GM12878 (cell line): ENCODE data around the gene COL4A1.

Source experiments
- CBX3 ChIP-seq: fragments of 200-600 bp; sonication (generic); IDR thresholded peaks from 2 replicates; pipeline ENCODE4 v1.6.1; 2016; ENCODE audit warnings: low read depth, borderline replicate concordance
- CHD1 ChIP-seq: IDR thresholded peaks from 2 replicates; pipeline ENCODE4 v1.6.1; 2012; ENCODE audit warnings: low read depth, low read length, improper control_type of control experiment
- POLR2A ChIP-seq: IDR thresholded peaks from 2 replicates; pipeline ENCODE4 v1.6.1; 2011; ENCODE audit warnings: low read depth, mild to moderate bottlenecking, low read length
- POLR2AphosphoS5 ChIP-seq: IDR thresholded peaks from 2 replicates; pipeline ENCODE4 v1.6.1; 2011; ENCODE audit warnings: mild to moderate bottlenecking, low read length, inconsistent platforms
- RCOR1 ChIP-seq: conservative IDR thresholded peaks from 2 replicates; pipeline ENCODE4 v1.6.1; 2012; ENCODE audit warnings: low read depth, low read length, improper control_type of control experiment
- SMC3 ChIP-seq: IDR thresholded peaks from 2 replicates; pipeline ENCODE4 v1.6.1; 2011; ENCODE audit warnings: low read length, improper control_type of control experiment, borderline replicate concordance
- TCF7 ChIP-seq: IDR thresholded peaks from 2 replicates; pipeline ENCODE4 v1.6.1; 2014; ENCODE audit warnings: antibody characterized with exemption, borderline replicate concordance
- YBX1 ChIP-seq: fragments of 450-650 bp; IDR thresholded peaks from 2 replicates; pipeline ENCODE4 v1.6.1; 2016; ENCODE audit warnings: antibody characterized with exemption
- TF ChIP-seq, protein P1 (sequence below): fragments of 450-650 bp; IDR thresholded peaks from 2 replicates; pipeline ENCODE4 v1.6.1; 2017; ENCODE audit warnings: mild to moderate bottlenecking, moderate library complexity
- TF ChIP-seq, protein P2 (sequence below): fragments of 450-650 bp; IDR thresholded peaks from 2 replicates; pipeline ENCODE4 v1.6.1; 2017; ENCODE audit warnings: antibody characterized with exemption, mild to moderate bottlenecking, moderate library complexity
- TF ChIP-seq, protein P3 (sequence below), 3 experiments: IDR thresholded peaks in 2 of 3; conservative IDR thresholded peaks in 1 of 3; 2 replicates each; pipeline ENCODE4 v1.5.1; 2011; ENCODE audit warnings: low read depth in 3 of 3, low read length in 3 of 3, mild to moderate bottlenecking in 3 of 3, control low read depth in 2 of 3, moderate library complexity in 2 of 3, inconsistent platforms in 1 of 3, mixed read lengths in 1 of 3; ENCODE audit not compliant: control insufficient read depth in 2 of 3, insufficient read depth in 1 of 3; ENCODE audit errors: extremely low read depth in 1 of 3

GRCh38 chr13:110345701-110346100 is 38.7 kb upstream of the COL4A1 start:
- no peak for TF ChIP-seq TCF7
- no peak for TF ChIP-seq CHD1
- no peak for TF ChIP-seq SMC3
- TF ChIP-seq, protein P1, sequence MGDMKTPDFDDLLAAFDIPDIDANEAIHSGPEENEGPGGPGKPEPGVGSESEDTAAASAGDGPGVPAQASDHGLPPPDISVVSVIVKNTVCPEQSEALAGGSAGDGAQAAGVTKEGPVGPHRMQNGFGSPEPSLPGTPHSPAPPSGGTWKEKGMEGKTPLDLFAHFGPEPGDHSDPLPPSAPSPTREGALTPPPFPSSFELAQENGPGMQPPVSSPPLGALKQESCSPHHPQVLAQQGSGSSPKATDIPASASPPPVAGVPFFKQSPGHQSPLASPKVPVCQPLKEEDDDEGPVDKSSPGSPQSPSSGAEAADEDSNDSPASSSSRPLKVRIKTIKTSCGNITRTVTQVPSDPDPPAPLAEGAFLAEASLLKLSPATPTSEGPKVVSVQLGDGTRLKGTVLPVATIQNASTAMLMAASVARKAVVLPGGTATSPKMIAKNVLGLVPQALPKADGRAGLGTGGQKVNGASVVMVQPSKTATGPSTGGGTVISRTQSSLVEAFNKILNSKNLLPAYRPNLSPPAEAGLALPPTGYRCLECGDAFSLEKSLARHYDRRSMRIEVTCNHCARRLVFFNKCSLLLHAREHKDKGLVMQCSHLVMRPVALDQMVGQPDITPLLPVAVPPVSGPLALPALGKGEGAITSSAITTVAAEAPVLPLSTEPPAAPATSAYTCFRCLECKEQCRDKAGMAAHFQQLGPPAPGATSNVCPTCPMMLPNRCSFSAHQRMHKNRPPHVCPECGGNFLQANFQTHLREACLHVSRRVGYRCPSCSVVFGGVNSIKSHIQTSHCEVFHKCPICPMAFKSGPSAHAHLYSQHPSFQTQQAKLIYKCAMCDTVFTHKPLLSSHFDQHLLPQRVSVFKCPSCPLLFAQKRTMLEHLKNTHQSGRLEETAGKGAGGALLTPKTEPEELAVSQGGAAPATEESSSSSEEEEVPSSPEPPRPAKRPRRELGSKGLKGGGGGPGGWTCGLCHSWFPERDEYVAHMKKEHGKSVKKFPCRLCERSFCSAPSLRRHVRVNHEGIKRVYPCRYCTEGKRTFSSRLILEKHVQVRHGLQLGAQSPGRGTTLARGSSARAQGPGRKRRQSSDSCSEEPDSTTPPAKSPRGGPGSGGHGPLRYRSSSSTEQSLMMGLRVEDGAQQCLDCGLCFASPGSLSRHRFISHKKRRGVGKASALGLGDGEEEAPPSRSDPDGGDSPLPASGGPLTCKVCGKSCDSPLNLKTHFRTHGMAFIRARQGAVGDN = no peak
- TF ChIP-seq RCOR1 = no peak
- TF ChIP-seq POLR2AphosphoS5 = no peak
- no peak for TF ChIP-seq CBX3
- no peak for TF ChIP-seq YBX1
- TF ChIP-seq, protein P2, sequence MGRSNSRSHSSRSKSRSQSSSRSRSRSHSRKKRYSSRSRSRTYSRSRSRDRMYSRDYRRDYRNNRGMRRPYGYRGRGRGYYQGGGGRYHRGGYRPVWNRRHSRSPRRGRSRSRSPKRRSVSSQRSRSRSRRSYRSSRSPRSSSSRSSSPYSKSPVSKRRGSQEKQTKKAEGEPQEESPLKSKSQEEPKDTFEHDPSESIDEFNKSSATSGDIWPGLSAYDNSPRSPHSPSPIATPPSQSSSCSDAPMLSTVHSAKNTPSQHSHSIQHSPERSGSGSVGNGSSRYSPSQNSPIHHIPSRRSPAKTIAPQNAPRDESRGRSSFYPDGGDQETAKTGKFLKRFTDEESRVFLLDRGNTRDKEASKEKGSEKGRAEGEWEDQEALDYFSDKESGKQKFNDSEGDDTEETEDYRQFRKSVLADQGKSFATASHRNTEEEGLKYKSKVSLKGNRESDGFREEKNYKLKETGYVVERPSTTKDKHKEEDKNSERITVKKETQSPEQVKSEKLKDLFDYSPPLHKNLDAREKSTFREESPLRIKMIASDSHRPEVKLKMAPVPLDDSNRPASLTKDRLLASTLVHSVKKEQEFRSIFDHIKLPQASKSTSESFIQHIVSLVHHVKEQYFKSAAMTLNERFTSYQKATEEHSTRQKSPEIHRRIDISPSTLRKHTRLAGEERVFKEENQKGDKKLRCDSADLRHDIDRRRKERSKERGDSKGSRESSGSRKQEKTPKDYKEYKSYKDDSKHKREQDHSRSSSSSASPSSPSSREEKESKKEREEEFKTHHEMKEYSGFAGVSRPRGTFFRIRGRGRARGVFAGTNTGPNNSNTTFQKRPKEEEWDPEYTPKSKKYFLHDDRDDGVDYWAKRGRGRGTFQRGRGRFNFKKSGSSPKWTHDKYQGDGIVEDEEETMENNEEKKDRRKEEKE = no peak
- TF ChIP-seq, protein P3, sequence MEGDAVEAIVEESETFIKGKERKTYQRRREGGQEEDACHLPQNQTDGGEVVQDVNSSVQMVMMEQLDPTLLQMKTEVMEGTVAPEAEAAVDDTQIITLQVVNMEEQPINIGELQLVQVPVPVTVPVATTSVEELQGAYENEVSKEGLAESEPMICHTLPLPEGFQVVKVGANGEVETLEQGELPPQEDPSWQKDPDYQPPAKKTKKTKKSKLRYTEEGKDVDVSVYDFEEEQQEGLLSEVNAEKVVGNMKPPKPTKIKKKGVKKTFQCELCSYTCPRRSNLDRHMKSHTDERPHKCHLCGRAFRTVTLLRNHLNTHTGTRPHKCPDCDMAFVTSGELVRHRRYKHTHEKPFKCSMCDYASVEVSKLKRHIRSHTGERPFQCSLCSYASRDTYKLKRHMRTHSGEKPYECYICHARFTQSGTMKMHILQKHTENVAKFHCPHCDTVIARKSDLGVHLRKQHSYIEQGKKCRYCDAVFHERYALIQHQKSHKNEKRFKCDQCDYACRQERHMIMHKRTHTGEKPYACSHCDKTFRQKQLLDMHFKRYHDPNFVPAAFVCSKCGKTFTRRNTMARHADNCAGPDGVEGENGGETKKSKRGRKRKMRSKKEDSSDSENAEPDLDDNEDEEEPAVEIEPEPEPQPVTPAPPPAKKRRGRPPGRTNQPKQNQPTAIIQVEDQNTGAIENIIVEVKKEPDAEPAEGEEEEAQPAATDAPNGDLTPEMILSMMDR (IDR thresholded peaks at IDR 0.05 in 2 of 3, conservative IDR thresholded peaks at IDR 0.05 in 1 of 3; ENCODE audit: control insufficient read depth in 2 of 3, extremely low read depth in 1 of 3, insufficient read depth in 1 of 3, low read depth in 3 of 3, low read length in 3 of 3) = no peak
- no peak for TF ChIP-seq POLR2A
